ENCODE results near the gene EMP2.
"Not testable (repeated sequence)": the region's sequence is repeated elsewhere in the genome, so short reads cannot be mapped to it uniquely, and the experiment has no call there.

Gene EMP2

DNA sequence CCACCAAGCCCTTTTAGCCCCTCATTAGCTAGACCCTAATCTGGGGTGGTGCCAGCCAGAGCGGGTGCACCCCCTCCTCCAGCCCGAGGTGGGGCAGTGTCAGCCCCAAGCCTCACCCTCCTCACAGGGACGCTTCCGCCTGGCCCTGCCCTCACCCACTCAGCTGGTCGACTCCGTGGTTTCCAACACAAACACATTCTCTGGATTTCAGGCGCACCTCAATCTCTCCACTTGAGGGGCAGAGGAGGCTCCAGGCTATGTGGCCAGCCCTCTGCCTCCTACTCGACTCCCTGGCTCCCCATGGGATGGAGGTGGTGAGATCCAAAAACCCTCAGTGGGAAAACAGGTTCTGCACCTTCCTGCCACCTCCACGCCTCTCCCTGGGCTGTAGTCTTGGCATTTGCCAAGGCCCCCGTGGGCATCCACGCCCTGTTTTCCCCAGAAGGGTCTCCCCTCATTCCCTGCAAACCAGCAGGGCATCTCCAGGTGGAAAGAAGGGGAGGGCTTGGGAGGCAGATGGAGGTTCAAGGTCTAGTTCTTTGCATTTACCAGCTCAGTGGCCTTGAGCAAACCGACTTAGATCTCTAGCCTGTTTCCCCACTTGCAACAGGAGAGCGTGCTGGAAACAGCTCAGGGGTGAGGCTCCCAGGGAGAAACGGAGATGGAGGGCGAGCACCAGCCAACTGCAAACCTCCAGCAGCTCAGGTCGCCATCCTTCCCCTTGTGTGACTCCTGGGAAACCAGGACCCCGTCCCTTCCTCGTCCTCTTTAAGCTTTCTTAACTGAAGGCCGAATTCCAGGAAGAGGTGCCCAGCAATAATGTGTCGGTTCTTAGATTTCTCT, 1.7 kb downstream of the EMP2 start:
- DNase-seq (ENCODE audit: low read depth, low spot score): no peak

DNA sequence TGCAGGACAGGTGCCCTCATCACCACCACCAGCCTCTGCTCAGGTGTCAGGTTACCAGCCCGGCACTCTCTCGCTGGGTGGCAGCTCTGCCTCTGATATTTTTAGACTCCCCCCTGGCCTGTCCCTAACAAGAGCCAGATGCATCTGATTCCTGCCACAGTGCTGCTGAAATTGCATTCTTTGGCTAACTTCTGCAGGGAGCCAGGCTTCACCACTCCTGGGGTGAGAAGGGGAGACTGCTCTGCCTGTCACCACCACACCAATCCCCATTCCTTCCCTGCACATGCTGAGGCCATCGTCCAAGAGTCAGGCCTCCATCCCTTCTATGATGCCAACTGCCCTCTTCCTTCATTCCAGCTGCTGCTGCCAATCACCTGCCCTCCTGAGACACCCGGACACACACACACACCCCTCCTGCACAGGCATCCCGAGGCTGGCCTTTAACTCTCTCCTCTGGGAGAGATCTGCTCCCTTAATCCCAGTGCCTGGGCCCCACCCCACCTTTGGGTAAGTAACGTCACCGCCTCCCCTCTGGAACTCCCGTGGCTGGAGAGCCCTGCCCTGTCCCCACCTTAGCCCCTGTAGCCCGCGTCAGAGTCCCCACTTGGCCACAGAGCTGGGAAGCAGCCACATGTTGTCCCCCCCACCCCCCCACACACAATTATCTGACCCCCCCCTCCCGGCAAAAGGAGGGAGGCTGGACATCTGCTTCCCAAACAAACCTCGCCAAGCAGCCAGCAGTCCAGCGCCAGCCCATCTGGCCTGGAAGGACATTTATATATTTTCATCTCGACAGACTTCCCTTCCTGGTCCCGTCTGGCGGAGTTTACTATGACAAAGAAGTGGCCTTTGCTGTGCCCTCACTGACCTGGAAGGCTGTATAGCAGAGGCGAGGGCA, 2.8 kb downstream of the EMP2 start:
- DNase-seq (ENCODE audit: low read depth, low spot score): no peak

DNA sequence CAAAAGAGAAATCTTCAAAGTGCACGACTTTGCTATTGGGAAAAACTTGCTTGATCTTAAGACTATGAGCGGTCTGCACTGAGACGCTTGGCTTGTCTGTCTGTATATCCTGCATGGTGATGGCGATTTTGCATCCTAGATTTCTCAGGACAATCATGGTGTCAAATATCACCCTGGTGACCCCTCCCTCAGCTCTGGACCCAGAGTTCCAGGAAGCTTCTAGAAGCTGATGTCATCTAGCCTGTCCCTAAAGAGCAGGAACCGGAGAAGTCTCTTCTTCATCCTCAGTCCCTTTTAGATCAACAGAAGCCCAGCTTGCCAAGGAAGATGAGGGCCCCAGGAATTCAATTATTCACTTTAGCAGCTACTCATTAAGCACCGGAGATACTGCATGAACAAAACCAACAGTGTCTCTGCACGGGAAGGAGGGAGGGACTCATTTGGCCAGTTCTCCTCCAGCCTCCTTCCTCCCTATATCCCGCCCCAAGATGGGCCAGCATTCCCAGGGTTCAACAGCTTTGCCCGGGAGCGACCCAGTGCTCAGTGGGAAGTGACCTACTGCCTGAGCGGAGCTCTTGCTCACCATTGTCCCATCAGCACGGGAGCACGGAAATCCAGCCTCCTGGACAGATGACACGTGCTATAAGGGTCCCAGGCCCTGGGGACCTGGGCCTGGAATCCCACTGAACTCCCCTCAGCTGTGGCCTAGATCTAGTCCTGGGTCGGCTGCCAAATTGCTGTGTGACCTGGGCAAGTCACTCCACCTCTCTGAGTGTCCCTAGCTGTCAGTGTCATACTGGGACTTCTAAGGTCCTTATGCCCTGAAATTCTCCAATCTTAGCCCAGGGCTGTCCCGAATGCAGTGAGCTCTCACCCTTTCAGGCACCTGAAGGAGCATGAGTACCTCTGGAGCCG, 3.8 kb downstream of the EMP2 start:
- DNase-seq (ENCODE audit: low read depth, low spot score): no peak

DNA sequence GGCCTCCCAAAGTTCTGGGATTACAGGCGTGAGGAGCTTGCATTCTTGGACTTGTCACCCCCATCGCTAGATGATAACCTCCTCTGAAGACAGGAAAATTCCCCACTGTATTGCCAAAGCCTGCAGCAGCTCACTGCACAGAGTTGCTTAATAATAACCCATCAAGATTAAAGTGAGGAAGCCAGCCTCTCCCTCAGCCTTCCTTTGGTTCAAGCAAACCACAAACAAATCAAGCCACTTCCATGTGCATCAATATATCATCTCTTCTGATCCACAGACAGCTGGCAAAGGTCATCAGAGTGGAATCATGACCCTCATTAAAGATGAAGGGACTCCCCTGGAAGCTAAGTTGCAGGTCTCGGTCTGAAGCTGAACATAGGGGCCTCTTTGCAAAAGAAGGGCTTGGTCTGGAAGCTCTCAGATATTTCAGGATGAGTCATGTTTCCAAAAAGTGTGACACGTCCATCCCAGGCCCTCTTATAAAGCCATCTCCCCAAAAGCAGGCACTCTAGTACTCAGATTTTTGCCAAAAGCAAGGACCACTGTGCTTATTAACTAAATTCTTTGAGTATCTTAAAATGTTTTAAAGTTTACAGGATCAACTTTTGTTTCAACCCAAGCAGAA, 4.8 kb downstream of the EMP2 start:
- DNase-seq (ENCODE audit: low read depth, low spot score): no peak

DNA sequence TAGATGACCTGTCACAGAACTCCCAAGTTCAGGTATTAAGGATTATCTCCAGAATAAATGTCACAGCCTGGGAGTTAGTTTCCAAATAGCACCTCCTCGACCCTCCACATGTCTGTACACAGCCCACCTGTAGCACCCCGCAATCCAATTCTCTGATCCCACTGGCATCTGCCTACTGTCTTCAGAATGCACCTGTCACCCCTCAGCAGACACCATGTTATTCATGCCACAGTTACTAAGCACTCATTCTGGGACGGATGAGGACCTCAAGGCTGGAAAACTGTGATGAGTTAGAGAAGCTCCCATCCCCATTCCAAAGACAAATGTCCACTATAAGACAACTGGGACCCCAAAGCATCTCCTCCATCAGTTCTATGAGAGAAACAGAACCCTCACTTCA, 7.8 kb downstream of the EMP2 start:
- DNase-seq (ENCODE audit: low read depth, low spot score): no peak

- DNase-seq (ENCODE audit: low read depth, low spot score): no peak
Measured at GRCh38 chr16:10571354-10571753, 9.0 kb downstream of the EMP2 start.

- DNase-seq (ENCODE audit: low read depth, low spot score): no peak
Measured at GRCh38 chr16:10569621-10570020, 10.8 kb downstream of the EMP2 start.

- no peak for DNase-seq (ENCODE audit: low read depth, low spot score)
Measured at GRCh38 chr16:10566613-10567012, 13.8 kb downstream of the EMP2 start.

- DNase-seq (ENCODE audit: low read depth, low spot score): no peak
Measured at GRCh38 chr16:10565167-10565566, 15.2 kb downstream of the EMP2 start.

DNA sequence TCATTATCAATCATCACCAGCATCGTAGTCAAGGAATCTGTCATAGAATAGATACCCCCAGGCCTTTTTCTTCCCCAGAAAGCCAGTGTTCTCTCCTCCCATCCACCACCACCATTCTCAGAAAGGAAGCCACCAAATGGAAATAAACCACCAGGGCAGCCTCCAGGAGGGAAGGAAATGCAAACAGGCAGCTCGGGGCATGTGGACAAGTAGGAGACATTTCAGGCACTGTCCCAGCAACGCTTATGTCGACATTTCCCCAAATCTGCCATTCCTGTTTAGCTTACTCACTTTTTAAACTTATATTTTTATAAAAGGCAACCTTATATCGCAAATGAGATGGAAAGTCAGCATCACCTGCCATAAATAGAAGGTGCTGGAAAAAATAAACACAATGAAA, 15.8 kb downstream of the EMP2 start:
- DNase-seq (ENCODE audit: low read depth, low spot score): no peak

GRCh38 chr16:10562361-10562899, 18.0 kb downstream of the EMP2 start:
- no peak for DNase-seq (ENCODE audit: low read depth, low spot score)

GRCh38 chr16:10561425-10561824, 19.0 kb downstream of the EMP2 start:
- no peak for DNase-seq (ENCODE audit: low read depth, low spot score)

DNA sequence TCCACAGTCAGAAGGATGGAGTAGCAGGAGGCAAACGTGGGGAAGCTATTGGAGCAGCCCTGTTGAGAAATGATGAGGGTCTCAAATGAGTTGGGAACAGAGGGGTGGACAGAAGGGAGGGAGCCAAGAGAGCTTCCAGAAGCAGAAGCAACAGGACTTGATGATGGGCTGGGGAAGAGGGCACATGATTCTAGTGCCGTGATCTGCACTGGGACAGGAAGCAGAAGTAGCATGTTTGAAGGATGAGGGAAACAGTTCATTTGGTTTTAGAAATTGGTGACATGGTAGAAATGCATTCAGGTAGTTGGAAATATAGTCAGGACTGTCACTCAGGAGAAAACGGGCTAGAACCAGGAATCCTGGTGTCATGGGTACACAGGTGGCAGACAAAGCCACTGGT, 19.4 kb downstream of the EMP2 start:
- no peak for DNase-seq (ENCODE audit: low read depth, low spot score)

DNA sequence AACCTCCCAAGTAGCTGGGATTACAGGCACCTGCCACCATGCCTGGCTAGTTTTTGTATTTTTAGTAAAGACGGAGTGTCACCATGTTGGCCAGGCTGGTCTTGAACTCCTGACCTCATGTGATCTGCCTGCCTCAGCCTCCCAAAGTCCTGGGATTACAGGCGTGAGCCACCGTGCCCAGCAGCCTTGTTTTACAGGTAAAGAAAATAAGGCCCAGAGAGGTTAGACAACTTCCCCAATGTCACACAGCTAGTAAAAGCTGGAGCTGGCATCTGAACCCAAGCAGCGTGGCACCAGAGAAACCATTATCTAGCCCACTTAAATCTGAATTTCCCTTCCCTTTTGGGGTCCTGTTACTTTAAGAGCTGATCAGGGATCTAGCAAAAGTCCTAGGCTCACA, 20.6 kb downstream of the EMP2 start:
- not testable (repeated sequence) for DNase-seq (ENCODE audit: low read depth, low spot score)

DNA sequence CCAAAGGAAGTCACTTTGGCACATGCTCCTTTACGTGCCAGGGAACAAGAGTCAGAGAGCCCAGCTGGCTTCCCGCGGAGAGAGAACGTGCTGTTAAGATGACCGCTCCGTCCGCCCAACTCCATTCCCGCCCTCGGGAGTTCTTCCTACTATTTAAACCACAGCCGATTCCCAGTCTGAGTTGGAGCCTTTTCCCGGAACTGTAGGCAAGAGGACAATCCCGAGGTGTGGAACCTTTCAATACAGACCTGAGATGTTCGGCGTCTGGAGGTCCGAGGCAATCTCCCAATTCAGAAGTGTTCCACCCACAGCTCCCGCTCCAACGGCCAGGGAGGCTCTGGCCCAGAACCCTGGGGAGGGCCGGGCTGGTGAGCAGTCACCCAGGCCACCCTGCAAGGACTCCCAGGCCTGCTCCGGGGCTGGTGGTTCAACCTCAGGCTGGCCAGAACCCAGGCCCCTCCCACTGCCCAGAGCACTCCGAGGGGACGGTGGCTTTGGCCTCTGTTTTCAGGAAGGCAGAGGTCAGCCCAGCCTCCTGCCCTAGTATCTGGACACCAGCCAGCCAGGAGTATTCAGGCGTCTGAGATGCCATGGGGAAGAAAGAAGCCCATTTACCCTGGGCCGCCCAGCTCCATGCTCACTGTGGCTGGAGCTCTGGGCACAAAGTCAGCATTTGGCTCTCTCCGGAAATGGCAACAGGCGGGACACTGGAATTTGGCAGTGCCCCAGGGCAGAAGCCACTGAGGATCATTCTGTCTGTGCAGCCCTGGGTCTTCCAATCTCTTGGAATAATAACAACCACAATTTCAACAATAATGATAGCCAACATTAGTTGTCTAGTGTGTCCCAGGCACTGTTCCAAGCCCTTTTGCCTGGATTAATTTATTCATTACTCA, 21.4 kb downstream of the EMP2 start:
- no peak for DNase-seq (ENCODE audit: low read depth, low spot score)

GRCh38 chr16:10558305-10558704, 22.1 kb downstream of the EMP2 start:
- no peak for DNase-seq (ENCODE audit: low read depth, low spot score)

DNA sequence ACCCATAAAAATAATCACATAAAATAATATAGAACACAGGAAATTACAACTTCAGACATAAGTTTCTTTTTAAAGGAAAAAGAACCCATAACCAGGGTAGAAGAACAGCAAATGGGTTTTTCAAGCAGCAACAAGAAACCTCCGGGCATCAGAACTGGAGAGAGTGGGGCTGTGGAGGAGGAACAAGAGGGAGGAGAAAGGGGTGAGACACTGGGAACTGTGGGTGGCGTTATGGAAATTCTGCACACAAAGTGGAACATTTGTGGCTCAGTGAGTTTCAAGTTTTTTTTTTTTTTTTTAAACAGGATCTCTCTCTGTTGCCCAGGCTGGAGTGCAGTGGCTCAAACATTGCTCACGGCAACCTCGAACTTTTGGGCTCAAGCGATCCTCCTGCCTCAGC, 22.6 kb downstream of the EMP2 start:
- no peak for DNase-seq (ENCODE audit: low read depth, low spot score)

DNA sequence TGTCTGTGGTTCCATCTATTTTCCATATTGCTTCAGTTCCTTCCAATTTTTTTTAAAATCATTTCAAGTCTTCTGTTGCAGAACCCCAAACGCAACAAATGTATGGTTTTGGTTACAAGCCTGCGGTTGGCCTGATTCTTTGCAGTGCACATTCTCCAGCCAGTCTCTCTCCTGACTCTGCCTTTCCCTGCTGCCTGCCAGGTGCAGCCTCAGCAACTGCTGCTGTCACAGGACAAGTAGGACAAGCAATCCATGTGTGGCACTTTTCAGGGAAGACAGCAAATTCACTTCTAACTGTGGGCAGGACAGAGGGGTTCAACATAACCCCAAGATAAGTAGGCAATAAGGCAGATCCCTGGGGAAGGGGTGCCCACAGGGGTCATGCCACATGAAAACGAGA, 24.2 kb downstream of the EMP2 start:
- DNase-seq (ENCODE audit: low read depth, low spot score): no peak

DNA sequence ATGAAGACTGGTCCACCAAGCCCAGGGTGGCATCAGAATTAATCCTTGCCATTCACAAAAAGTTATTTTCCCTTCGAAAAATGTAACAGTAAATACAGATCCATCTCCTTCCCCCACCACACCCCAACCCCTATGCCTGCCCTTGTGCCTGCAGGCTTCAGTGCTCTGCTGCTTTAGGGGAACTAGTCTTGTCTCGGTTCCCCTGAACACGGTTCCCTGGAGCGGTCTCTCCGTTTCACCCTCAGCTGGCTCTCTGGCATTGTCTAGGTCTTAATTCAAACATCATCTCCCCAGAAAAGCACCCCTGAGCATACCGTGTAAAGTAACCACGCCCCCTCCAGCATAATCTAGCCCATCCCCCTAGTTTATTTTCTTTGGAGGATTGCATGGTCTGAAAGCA, 25.8 kb downstream of the EMP2 start:
- no peak for DNase-seq (ENCODE audit: low read depth, low spot score)

- DNase-seq (ENCODE audit: low read depth, low spot score): no peak
Measured at GRCh38 chr16:10552998-10553491, 27.4 kb downstream of the EMP2 start.
